ENCODE measurements around the gene WDR55. TPM values are rescaled to one million over a fixed set of nuclear protein-coding genes. Genes with fewer than 3 reads are reported as not detected.

The WDR55 gene
- total RNA-seq, 4 donors from 2014 or later: 10.9 to 18.7 (median 15.1) TPM

DNA sequence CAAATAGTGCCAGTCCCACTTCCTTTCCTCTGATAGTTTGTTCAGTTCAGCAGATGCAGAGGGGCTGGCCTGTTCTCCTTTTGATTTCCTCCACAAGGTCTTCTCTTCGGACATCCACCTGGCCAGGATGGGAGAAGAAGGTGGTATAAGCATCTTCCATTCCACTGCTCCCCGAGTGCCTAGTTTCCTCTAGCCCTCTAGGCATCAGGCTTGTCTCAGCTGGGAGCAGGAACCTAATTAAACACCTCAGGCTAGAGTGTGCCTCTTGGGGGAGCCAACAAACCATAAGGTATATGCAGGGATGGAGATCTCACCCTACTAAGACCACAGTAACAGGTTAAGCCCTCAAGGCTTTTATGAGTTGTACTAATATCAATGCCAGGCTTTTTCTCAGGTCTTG lies 9.5 kb downstream of the WDR55 start:
- DNase-seq (no peak), ATAC-seq (no peak)
- H3K4me3 ChIP-seq: no peak overlapping the region
- no peak overlapping the region for H3K27ac ChIP-seq
- no peak for TF ChIP-seq POLR2A (IDR thresholded peaks at IDR 0.05)
- TF ChIP-seq, protein P1, sequence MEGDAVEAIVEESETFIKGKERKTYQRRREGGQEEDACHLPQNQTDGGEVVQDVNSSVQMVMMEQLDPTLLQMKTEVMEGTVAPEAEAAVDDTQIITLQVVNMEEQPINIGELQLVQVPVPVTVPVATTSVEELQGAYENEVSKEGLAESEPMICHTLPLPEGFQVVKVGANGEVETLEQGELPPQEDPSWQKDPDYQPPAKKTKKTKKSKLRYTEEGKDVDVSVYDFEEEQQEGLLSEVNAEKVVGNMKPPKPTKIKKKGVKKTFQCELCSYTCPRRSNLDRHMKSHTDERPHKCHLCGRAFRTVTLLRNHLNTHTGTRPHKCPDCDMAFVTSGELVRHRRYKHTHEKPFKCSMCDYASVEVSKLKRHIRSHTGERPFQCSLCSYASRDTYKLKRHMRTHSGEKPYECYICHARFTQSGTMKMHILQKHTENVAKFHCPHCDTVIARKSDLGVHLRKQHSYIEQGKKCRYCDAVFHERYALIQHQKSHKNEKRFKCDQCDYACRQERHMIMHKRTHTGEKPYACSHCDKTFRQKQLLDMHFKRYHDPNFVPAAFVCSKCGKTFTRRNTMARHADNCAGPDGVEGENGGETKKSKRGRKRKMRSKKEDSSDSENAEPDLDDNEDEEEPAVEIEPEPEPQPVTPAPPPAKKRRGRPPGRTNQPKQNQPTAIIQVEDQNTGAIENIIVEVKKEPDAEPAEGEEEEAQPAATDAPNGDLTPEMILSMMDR (IDR thresholded peaks at IDR 0.05 in 4 of 5, conservative IDR thresholded peaks at IDR 0.05 in 1 of 5): no peak
- H3K36me3 ChIP-seq: peaks cover 0 to 70% of the 10 kb centered on the region in 2 donors
- intact Hi-C loops (cut with DNase I; ENCODE audit: low total_unique reads): no loop called here
- in situ Hi-C loops (cut with MboI; ENCODE audit: low sequenced_read_pairs in 4 of 4): loop anchor here in 1 of 4 donors (25.0 kb wide), 1 partner anchor 262 kb away; the partner anchor contains the start of gene ANKHD1
- no peaks in the 10 kb centered on the region for H3K4me1 ChIP-seq
- no peaks in the 10 kb centered on the region for H3K27me3 ChIP-seq
- no peaks in the 10 kb centered on the region for H3K9me3 ChIP-seq

DNA sequence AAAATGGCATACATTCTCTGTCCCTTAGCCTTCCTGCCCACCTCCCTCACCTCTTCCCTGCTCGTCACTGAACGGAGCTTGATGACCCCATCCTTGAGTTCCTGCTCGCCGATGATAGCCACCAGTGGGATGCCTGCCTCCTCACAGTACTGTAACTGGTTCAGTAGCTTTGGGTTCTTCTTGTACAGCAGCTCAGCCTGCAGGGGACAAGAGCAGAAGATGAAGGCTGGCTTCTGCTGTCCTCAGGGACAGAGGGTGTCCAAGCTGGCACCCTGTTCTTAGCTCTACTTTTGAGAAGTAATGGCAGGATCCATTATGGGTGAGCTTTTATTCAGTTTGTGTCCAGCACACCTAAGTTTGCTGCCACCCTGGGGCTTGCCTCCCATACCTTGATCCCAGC lies 9.9 kb downstream of the WDR55 start:
- Histone ChIP-seq H3K27ac (no peak overlapping the region), H3K27me3 (no peaks in the 10 kb centered on the region), H3K9me3 (no peaks in the 10 kb centered on the region), H3K36me3 (peaks cover 0 to 70% of the 10 kb centered on the region in 2 donors), H3K4me3 (no peak overlapping the region), H3K4me1 (no peaks in the 10 kb centered on the region)
- intact Hi-C loops (cut with DNase I; ENCODE audit: low total_unique reads): no loop called here
- ATAC-seq (no peak), DNase-seq (no peak)
- in situ Hi-C loops (cut with MboI; ENCODE audit: low sequenced_read_pairs in 4 of 4): loop anchor here in 1 of 4 donors (25.0 kb wide), 1 partner anchor 262 kb away; the partner anchor contains the start of gene ANKHD1
- TF ChIP-seq, protein P1 (IDR thresholded peaks at IDR 0.05 in 4 of 5, conservative IDR thresholded peaks at IDR 0.05 in 1 of 5): no peak

DNA sequence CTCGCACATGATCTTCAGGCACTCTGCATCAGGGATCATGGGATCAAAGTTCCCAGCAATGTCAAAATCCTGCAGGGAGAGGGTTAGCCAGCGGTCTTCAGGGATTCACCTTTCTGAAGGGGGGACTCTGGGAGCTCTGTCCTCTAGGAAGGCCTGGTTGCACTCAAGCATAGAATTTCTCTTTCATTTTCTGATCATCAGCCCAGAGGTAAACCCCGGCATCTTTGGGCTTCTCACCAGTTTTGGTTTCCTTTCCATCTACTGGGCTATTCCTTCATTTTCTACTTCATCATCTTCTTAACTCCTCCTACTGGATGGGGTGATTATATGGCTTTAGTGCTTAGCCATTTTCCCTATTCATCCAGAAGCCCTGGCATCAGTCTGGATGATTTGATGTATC lies 13.2 kb downstream of the WDR55 start:
- Histone ChIP-seq H3K36me3 (peaks cover 2 to 79% of the 10 kb centered on the region in 2 donors), H3K4me3 (no peak overlapping the region), H3K27me3 (no peaks in the 10 kb centered on the region), H3K9me3 (no peaks in the 10 kb centered on the region), H3K27ac (no peak overlapping the region), H3K4me1 (no peaks in the 10 kb centered on the region)
- in situ Hi-C loops (cut with MboI; ENCODE audit: low sequenced_read_pairs in 4 of 4) (no loop called here), intact Hi-C loops (cut with DNase I; ENCODE audit: low total_unique reads) (no loop called here)
- no peak for DNase-seq
- TF ChIP-seq POLR2A (IDR thresholded peaks at IDR 0.05): no peak
- TF ChIP-seq, protein P1 (IDR thresholded peaks at IDR 0.05 in 4 of 5, conservative IDR thresholded peaks at IDR 0.05 in 1 of 5): no peak
- no peak for ATAC-seq

DNA sequence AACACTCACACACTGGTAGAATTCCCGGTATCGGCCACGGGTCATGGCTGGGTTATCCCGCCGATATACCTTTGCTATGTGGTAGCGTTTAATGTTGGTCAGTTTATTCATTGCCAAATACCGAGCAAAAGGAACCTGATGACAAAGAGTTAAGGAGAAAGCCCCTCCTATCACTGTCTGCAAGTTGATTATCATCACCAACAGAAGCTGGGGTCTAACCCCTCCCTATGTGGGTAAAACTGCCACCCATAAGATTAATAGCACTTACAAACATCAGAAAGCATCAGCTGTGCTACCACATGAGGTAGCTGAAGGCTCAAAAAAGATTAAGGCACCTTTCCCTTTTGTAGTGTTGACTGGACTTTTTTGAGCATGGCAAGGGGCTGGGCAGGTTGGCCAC lies 14.3 kb downstream of the WDR55 start:
- Histone ChIP-seq H3K4me3 (no peak overlapping the region), H3K36me3 (peaks cover 2 to 78% of the 10 kb centered on the region in 2 donors), H3K9me3 (no peaks in the 10 kb centered on the region), H3K4me1 (no peaks in the 10 kb centered on the region), H3K27ac (no peak overlapping the region), H3K27me3 (no peaks in the 10 kb centered on the region)
- DNase-seq (no peak), ATAC-seq (no peak)
- intact Hi-C loops (cut with DNase I; ENCODE audit: low total_unique reads): no loop called here
- TF ChIP-seq, protein P1 (IDR thresholded peaks at IDR 0.05 in 4 of 5, conservative IDR thresholded peaks at IDR 0.05 in 1 of 5): no peak
- TF ChIP-seq POLR2A (IDR thresholded peaks at IDR 0.05): no peak
- in situ Hi-C loops (cut with MboI; ENCODE audit: low sequenced_read_pairs in 4 of 4): no loop called here

Data from gastrocnemius medialis (tissue), 4 donors.